ENCODE results near the gene CIB2.

Gene CIB2

GRCh38 chr15:78149068-78149804, 18.0 kb upstream of the CIB2 start, which contains the start of gene IDH3A:
Gene IDH3A, plus strand, starts transcription at chr15:78149362. Its CDS starts 42 bp downstream, at chr15:78149404.
- DNase-seq (ENCODE audit: low read depth in 3 of 3) = peak; percentile 97 to 100 (median 100)

- DNase-seq (ENCODE audit: low read depth in 3 of 3) = no peak
Observed at GRCh38 chr15:78148392-78149067, 17.3 kb upstream of the CIB2 start.

GRCh38 chr15:78147566-78147965, 16.3 kb upstream of the CIB2 start:
- no peak for DNase-seq (ENCODE audit: low read depth in 3 of 3)

GRCh38 chr15:78146425-78147154, 15.3 kb upstream of the CIB2 start:
- DNase-seq (ENCODE audit: low read depth in 3 of 3) = no peak

- no peak for DNase-seq (ENCODE audit: low read depth in 3 of 3)
Observed at GRCh38 chr15:78142332-78142731, 11.1 kb upstream of the CIB2 start.

- no peak for DNase-seq (ENCODE audit: low read depth in 3 of 3)
Observed at GRCh38 chr15:78140292-78140691, 9.0 kb upstream of the CIB2 start.

- no peak for DNase-seq (ENCODE audit: low read depth in 3 of 3)
Observed at GRCh38 chr15:78139578-78139977, 8.3 kb upstream of the CIB2 start.

GRCh38 chr15:78133801-78134200, 2.6 kb upstream of the CIB2 start:
- DNase-seq (ENCODE audit: low read depth in 3 of 3) = no peak

- peak in 1 of 3 donors; percentile 15 for DNase-seq (ENCODE audit: low read depth in 3 of 3)
Observed at GRCh38 chr15:78130466-78131294, 565 bp downstream of the CIB2 start.

GRCh38 chr15:78129751-78130287, 1.4 kb downstream of the CIB2 start:
- no peak for DNase-seq (ENCODE audit: low read depth in 3 of 3)

GRCh38 chr15:78129077-78129750, 2.0 kb downstream of the CIB2 start:
- DNase-seq (ENCODE audit: low read depth in 3 of 3) = no peak

- no peak for DNase-seq (ENCODE audit: low read depth in 3 of 3)
Observed at GRCh38 chr15:78127882-78128281, 3.4 kb downstream of the CIB2 start.

GRCh38 chr15:78125267-78125666, 6.0 kb downstream of the CIB2 start:
- no peak for DNase-seq (ENCODE audit: low read depth in 3 of 3)

- DNase-seq (ENCODE audit: low read depth in 3 of 3) = no peak
Observed at GRCh38 chr15:78120523-78120922, 10.7 kb downstream of the CIB2 start.

- no peak for DNase-seq (ENCODE audit: low read depth in 3 of 3)
Observed at GRCh38 chr15:78112551-78112950, 18.7 kb downstream of the CIB2 start.

- DNase-seq (ENCODE audit: low read depth in 3 of 3) = no peak
Observed at GRCh38 chr15:78111788-78112187, 19.5 kb downstream of the CIB2 start.

- DNase-seq (ENCODE audit: low read depth in 3 of 3) = no peak
Observed at GRCh38 chr15:78110916-78111475, 20.2 kb downstream of the CIB2 start.

- no peak for DNase-seq (ENCODE audit: low read depth in 3 of 3)
Observed at GRCh38 chr15:78110096-78110495, 21.1 kb downstream of the CIB2 start.

- DNase-seq (ENCODE audit: low read depth in 3 of 3) = no peak
Observed at GRCh38 chr15:78109156-78109555, 22.1 kb downstream of the CIB2 start.

- peak; percentile 64 to 84 (median 75) for DNase-seq (ENCODE audit: low read depth in 3 of 3)
Observed at GRCh38 chr15:78108300-78109084, 22.8 kb downstream of the CIB2 start.
